GM18498 (cell line): ENCODE results near the gene ZFAND3.
"Not testable (repeated sequence)": the region's sequence is repeated elsewhere in the genome, so short reads cannot be mapped to it uniquely, and the experiment has no call there.

Experiments
- ATAC-seq: cut with Tn5 transposase; IDR thresholded peaks from one replicate; pipeline ENCODE4 v1.9.1; 2021; ENCODE audit warnings: mild to moderate bottlenecking, moderate library complexity; ENCODE audit not compliant: unreplicated experiment

The ZFAND3 gene

GRCh38 chr6:38033442-38033982 is 214.0 kb downstream of the ZFAND3 start:
- ATAC-seq, result no peak

GRCh38 chr6:38034274-38034914 is 214.9 kb downstream of the ZFAND3 start:
- no peak for ATAC-seq

DNA sequence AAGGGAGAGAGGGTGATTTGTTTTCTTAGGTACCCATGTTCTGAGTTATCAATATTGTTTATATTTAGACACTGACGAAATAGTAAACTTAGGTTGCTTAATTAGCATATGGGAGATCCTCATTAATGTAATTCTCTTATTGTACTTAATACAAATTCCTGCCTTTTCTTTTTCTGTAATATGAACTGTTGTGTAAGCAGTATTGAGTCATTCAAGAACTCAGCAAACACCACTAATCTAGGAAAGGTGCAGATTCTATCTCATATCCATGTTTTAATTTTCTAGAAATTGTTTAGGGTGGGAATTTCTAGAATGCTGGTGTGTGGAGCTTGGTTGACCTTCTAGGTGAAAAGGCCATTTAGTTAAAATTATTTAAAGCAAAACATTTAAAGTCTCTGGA is 216.0 kb downstream of the ZFAND3 start:
- ATAC-seq, result no peak

DNA sequence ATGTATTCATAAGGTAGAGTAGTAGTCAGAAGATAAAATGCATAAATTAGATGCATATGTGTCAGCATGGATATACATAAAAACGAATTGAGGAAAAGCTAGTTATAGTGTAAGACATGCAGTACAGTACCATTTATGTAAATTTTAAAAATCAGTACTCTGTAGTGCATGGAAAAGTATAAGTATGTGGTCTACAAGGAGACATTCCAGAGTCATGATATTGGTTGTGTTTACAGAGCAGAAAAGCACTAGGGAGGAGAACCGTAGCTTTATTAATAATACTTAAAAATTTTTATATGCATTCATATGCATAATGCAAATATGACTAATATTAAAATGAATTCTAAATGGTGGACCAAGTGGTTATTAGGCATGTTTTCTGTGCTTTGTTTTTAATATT is 220.0 kb downstream of the ZFAND3 start:
- ATAC-seq, result no peak

DNA sequence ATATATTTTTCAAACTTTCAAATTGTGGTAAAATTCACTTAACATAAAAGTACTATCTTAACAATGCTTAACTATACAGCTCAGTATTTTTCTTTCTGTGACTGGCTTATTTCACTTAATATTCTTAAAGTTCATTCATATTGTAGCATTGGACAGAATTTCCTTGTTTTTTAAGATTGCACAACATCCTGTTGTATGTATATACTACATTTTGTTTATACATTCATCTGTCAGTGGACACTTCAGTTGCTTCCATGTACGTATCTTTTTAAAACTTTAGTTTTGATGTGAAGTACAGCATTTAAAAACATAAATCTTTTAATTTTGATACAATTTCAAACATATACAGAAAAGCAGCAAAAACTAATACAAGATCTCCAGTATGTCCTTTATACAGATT is 220.7 kb downstream of the ZFAND3 start:
- no peak for ATAC-seq

- no peak for ATAC-seq
Measured at GRCh38 chr6:38043259-38043753, 223.8 kb downstream of the ZFAND3 start.

DNA sequence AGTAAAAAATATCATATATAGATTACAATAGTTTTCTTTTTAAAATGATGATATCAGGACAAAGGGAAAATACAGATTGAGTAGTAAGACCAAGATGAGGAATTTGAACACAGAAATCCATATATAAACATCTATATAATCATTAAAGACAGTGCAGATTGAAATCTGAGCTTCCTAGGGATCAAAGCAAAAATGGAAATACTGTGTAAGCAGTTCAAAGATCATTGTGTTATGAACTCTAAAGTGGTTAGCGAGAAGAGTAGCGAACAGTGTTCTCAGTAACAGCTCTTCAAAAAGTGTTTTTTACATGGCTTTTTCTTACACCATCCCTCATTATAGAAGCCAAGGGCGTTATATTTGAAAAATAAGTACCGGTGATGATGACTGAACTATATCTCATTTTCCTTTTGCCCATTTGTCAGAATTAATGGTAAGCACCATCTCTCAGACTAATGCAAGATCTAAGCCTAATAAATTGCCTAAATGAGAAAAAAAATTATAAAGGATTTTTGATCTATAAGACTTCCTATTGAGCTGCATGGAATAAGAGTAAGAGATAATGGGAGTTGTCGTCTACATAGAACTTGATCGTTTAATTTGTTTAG is 226.3 kb downstream of the ZFAND3 start:
- no peak for ATAC-seq

DNA sequence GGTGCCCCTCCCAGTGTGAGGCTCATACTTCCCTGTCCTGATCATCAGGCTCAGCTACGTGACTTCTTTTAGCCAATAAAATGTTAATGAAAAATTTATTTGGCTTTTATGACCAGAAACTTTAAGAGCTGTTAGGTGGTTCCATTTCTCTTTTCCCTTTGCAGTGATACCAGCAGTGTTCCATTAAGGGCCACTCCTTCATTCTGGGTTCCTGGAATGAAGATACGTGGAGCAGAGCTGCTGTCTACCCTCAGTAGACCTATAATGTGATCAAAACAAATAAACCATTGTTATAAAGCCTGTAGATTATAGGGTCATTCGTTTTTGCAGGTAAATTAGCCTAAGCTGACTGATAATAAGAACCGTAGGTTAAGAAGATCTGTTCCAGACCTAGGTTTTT is 228.0 kb downstream of the ZFAND3 start:
- ATAC-seq, result no peak

- ATAC-seq, result not testable (repeated sequence)
Measured at GRCh38 chr6:38049861-38050397, 230.4 kb downstream of the ZFAND3 start.

DNA sequence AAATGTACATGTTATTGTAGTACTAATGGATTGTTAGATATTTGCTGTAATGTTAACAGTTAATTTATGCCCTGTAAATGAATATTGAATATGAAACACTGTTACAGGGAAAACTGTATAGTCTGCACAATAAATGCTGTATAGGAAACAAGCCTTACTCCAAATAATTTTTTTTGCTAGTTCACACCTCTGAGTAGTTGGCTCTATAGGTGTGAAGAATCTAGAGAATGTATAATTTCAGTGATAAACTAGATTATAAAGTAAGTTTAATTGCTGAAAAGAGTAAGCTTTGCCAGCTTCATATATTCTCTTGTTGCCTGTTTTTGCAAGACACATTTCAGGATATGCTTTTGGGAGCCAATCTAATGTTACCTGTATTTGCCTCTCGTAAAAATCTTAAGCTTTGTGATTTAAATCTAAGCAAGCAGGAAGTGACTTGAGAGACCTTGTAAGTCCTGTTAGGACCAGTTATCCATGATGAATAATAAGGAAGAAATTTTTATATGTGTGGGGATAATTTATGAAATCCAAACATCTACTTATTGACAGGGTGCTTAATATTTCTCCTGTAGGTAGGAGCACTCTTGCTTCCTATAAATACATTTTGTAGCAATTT is 232.4 kb downstream of the ZFAND3 start:
- ATAC-seq, result no peak

- no peak for ATAC-seq
Measured at GRCh38 chr6:38054527-38055202, 235.1 kb downstream of the ZFAND3 start.

- no peak for ATAC-seq
Measured at GRCh38 chr6:38055203-38055589, 235.7 kb downstream of the ZFAND3 start.

DNA sequence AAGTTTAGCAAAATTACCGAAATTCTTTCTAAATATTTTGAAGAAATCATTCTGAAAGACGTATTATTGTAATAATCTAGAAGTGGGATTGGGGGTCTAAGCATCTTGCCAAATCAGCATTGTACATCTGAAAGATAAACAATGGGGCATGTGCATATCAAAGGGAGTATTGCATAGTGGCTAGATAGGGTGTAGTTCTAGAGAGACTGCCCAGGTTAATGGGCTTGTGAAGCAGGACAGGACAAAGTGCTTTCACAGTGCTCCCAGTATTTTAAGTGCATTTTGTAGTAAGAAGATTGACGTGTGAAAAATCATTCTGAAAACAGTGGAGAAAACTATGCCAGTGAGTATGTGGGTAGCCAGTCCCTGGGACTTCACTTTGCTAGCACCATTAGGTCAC is 236.8 kb downstream of the ZFAND3 start:
- ATAC-seq, result no peak

DNA sequence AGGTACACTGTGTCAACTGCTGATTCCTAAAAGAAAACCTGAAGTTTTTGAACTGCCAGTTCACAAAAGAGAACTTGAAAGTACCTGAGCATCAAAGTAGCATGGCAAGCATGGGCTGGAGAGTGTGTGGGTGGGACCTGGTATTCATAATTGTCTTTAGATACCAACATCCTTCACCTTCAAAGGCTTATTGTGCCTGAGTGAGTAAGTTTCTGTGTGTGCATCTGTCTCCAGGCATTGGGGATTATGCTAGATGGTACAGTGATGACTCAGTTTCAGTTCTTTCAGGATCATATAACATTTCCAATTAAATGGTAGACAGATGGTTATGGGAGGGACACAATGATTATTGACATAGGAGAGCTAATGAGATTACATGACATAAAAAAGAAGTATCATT is 238.5 kb downstream of the ZFAND3 start:
- no peak for ATAC-seq

GRCh38 chr6:38062066-38062465 is 242.5 kb downstream of the ZFAND3 start:
- ATAC-seq, result no peak

DNA sequence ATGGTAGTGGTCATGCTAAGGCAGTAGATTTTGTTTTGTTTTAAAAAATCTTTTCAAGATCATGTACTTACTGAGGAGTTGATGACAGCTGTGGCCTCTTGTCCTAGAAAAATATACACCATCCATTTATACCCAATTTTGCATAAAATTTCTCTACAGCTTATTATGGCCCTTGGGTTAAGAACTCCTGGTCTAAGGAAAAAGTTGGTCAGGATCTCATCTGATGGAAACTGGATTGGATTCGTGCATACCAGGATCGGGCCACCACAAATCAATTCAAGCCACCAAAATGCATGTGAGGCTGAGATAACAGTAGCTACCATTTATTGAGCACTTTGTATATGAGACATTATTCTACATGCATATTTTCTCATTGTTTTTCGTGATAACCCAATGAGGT is 244.4 kb downstream of the ZFAND3 start:
- ATAC-seq, result no peak

DNA sequence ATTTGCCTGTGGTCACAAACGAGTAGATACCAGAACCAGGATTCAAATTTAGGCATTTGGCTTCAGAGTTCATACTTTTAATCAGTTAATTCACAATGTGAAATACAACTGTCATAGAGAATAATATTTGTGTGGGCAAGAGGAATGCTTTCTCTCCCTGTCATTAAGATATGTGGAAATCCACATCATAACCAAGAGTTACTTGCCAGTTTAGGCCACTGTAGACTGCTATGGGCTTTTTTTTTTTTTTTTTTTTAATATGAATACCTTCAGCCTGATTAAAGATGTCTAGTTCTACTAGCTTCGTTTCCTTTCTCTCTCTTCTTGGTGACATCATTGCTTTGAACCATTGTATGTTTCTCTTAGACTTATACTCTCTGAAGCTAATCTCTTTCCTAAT is 244.9 kb downstream of the ZFAND3 start:
- no peak for ATAC-seq

GRCh38 chr6:38065734-38066305 is 246.3 kb downstream of the ZFAND3 start:
- no peak for ATAC-seq

DNA sequence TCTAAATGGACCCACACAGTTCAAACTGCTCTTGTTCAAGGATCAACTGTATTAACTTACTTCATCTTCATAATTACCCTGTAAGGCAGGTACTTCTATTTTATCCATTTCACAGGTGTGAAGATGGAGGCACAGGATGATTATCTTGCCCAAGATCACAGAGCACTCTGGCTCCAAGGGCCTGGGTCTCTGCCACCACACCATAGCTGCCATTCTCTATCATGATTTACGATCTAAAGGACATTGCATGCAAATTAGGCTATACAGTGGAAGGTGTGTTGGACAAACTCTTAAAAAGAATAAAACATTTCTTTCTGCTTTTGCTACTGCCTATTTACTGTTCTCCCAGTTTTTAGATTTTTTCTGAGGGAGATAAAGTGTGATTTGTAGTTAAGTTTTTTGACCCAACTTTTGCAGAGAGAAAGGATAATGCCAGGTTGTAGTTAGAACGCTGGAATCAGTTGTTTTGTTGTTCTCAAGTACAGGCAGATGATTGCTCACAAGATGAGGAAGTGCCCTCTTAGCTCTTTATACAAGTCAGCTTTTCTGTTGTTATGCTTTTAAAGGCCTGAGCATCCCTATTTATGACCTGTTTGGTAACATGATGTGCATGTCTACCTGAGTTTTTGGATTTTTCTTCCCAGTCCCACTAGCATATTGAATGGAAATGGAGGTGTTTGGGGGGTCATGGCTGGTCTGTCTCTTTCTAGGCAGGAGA is 247.9 kb downstream of the ZFAND3 start:
- no peak for ATAC-seq

DNA sequence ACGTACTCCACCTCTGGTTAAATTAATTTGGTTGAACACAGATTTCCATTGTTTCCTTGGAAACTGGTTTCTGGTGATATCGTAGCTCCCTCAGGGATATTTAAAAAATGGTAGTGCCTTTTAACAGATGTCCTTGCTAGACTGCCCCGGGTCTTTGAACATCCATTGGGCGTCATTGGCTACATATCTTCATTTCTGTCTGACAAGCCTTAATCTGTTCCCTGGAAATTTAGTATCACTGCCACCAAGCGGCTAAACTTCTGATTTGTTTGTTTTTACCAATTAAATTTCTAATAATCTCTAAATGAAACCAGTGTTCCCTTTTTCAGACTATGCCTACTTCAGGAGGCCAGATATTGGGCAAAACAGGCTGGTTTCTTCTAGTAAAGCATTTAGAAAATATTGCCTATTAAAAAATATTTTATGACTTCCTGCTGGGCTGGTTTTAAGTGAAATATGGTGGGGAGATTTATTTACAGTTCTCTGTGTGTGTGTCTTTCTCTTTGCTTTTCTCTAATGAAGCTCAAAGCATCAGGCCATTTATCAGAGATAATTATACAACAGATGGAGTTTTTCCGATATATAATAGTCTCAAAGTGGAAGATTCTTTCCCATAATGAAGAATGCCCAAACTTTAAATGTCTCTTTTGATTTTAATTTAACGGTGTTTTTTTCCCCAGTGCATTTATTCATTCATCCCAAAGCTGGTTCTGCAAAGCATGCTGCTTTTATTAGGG is 249.5 kb downstream of the ZFAND3 start:
- ATAC-seq, result no peak
